Kidney epithelial cell (primary cell): ENCODE data around the gene TRIM52. TPM values are rescaled to one million over a fixed set of nuclear protein-coding genes. Genes with fewer than 3 reads are reported as not detected.
"Not testable (repeated sequence)": the region's sequence is repeated elsewhere in the genome, so short reads cannot be mapped to it uniquely, and the experiment has no call there.

Experiments
- DNase-seq: peaks from one replicate; pipeline ENCODE4 v3.0.0-alpha.2; 2010; ENCODE audit warnings: low read depth
- H3K27me3 ChIP-seq: 2 replicates; pipeline ENCODE4 v1.6.0; 2011; ENCODE audit warnings: low read length; ENCODE audit not compliant: control insufficient read depth, insufficient read depth
- H3K36me3 ChIP-seq: 2 replicates; pipeline ENCODE4 v1.5.1; 2011; ENCODE audit warnings: low read length; ENCODE audit not compliant: control insufficient read depth, insufficient read depth
- H3K4me3 ChIP-seq: 2 replicates; pipeline ENCODE4 v1.5.1; 2011; ENCODE audit warnings: low read depth, mild to moderate bottlenecking, control low read depth, low read length
- total RNA-seq: library from RNA; depleted of rRNA; stranded (reverse); fragments of >200 nt; gene quantifications from 2 replicates; pipeline ENCODE4 v1.2.3, GENCODE V29; 2015
- TF ChIP-seq, protein P1 (sequence below): IDR thresholded peaks from 2 replicates; pipeline ENCODE4 v1.5.1; 2011; ENCODE audit warnings: mild to moderate bottlenecking, moderate library complexity, low read length, control low read depth, inconsistent platforms; ENCODE audit not compliant: insufficient read depth, poor library complexity, severe bottlenecking

Gene TRIM52
- total RNA-seq, 1 donor from 2014 or later = 6.0 TPM

DNA sequence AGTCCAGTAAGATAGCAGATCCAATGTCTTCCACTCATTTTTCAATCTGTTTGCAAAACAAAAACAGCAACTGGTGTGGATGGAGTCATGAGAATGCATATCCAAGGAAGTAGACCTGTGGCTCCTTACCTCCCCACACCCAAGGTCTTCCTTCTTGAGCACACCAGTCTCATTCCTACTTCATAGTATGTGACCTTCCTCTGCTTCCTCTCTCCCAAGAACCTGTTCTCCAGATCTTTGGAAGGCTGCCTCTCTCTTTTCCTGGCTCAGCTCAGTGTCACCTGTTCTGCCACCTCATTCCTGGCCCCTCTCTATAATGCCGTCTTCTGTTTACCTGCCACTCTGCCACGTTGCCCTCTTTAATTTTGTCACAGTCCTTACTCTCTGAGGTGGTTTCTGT lies 48.0 kb downstream of the TRIM52 start:
- Histone ChIP-seq H3K27me3 (no peaks in the 10 kb centered on the region), H3K36me3 (no peaks in the 10 kb centered on the region), H3K4me3 (no peak overlapping the region)
- TF ChIP-seq, protein P1, sequence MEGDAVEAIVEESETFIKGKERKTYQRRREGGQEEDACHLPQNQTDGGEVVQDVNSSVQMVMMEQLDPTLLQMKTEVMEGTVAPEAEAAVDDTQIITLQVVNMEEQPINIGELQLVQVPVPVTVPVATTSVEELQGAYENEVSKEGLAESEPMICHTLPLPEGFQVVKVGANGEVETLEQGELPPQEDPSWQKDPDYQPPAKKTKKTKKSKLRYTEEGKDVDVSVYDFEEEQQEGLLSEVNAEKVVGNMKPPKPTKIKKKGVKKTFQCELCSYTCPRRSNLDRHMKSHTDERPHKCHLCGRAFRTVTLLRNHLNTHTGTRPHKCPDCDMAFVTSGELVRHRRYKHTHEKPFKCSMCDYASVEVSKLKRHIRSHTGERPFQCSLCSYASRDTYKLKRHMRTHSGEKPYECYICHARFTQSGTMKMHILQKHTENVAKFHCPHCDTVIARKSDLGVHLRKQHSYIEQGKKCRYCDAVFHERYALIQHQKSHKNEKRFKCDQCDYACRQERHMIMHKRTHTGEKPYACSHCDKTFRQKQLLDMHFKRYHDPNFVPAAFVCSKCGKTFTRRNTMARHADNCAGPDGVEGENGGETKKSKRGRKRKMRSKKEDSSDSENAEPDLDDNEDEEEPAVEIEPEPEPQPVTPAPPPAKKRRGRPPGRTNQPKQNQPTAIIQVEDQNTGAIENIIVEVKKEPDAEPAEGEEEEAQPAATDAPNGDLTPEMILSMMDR = no peak
- no peak for DNase-seq

- Histone ChIP-seq H3K27me3 (no peaks in the 10 kb centered on the region), H3K4me3 (no peak overlapping the region), H3K36me3 (no peaks in the 10 kb centered on the region)
- DNase-seq = no peak
- TF ChIP-seq, protein P1 = no peak
These were observed 48.9 kb downstream of the TRIM52 start for GRCh38 chr5:181212080-181212479.

- H3K36me3 ChIP-seq = no peaks in the 10 kb centered on the region
- DNase-seq = no peak
- TF ChIP-seq, protein P1 = no peak
- no peaks in the 10 kb centered on the region for H3K27me3 ChIP-seq
- H3K4me3 ChIP-seq = no peak overlapping the region
These were observed 49.7 kb downstream of the TRIM52 start for GRCh38 chr5:181211208-181211607.

GRCh38 chr5:181210698-181211097 lies 50.2 kb downstream of the TRIM52 start:
- DNase-seq, H3K4me3 ChIP-seq, H3K36me3 ChIP-seq, H3K27me3 ChIP-seq: not testable (repeated sequence)

- not testable (repeated sequence) for H3K4me3 ChIP-seq, H3K36me3 ChIP-seq, DNase-seq, H3K27me3 ChIP-seq
These were observed 50.8 kb downstream of the TRIM52 start for GRCh38 chr5:181210148-181210547.

DNA sequence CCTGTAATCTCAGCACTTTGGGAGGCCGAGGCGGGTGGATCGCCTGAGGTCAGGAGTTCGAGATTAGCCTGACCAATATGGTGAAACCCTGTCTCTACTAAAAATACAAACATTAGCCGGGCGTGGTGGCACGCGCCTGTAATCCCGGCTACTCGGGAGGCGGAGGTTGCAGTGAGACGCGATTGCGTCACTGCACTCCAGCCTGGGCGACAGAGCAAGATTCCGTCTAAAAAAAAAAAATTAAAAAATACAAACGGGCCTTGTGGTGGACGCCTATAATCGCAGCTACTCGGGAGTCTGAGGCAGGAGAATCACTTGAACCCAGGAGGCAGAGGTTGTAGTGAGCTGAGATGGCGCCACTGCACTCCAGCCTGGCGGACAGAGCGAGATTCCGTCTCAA lies 51.9 kb downstream of the TRIM52 start:
- DNase-seq, H3K36me3 ChIP-seq, H3K4me3 ChIP-seq, H3K27me3 ChIP-seq: not testable (repeated sequence)

- DNase-seq = no peak
- Histone ChIP-seq H3K27me3 (peaks cover 7% of the 10 kb centered on the region), H3K36me3 (no peaks in the 10 kb centered on the region), H3K4me3 (no peak overlapping the region)
- TF ChIP-seq, protein P1 = no peak
These were observed 53.0 kb downstream of the TRIM52 start for GRCh38 chr5:181207960-181208253.
